Endothelial cell of hepatic sinusoid (primary cell): Measurements from ENCODE around the gene TMEM86A.

Source experiments
- in situ Hi-C: cut with HindIII; loops from 2 replicates; pipeline ENCODE4 v1.10.0; 2017; ENCODE audit warnings: low sequenced_read_pairs

Gene TMEM86A

GRCh38 chr11:18754308-18754707, 55.7 kb downstream of the TMEM86A start:
- in situ Hi-C loops = no loop called here
